Measurements from ENCODE around the gene PPBP. TPM values are rescaled to one million over a fixed set of nuclear protein-coding genes. Genes with fewer than 3 reads are reported as not detected.

Gene PPBP
- total RNA-seq, 2 donors from 2014 or later: not detected

GRCh38 chr4:74031576-74031975, 43.6 kb upstream of the PPBP start:
- H3K4me3 ChIP-seq: no peak overlapping the region
- no peak overlapping the region for H3K27ac ChIP-seq
- TF ChIP-seq POLR2AphosphoS5 (IDR thresholded peaks at IDR 0.05): no peak
- TF ChIP-seq, protein P1, sequence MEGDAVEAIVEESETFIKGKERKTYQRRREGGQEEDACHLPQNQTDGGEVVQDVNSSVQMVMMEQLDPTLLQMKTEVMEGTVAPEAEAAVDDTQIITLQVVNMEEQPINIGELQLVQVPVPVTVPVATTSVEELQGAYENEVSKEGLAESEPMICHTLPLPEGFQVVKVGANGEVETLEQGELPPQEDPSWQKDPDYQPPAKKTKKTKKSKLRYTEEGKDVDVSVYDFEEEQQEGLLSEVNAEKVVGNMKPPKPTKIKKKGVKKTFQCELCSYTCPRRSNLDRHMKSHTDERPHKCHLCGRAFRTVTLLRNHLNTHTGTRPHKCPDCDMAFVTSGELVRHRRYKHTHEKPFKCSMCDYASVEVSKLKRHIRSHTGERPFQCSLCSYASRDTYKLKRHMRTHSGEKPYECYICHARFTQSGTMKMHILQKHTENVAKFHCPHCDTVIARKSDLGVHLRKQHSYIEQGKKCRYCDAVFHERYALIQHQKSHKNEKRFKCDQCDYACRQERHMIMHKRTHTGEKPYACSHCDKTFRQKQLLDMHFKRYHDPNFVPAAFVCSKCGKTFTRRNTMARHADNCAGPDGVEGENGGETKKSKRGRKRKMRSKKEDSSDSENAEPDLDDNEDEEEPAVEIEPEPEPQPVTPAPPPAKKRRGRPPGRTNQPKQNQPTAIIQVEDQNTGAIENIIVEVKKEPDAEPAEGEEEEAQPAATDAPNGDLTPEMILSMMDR (IDR thresholded peaks at IDR 0.05): no peak
- no peak for TF ChIP-seq POLR2A (IDR thresholded peaks at IDR 0.05)
- H3K4me1 ChIP-seq (replicated peaks): no peaks in the 10 kb centered on the region
- H3K9me3 ChIP-seq: no peaks in the 10 kb centered on the region
- H3K27me3 ChIP-seq (replicated peaks; ENCODE audit: insufficient read depth): no peaks in the 10 kb centered on the region
- intact Hi-C loops (cut with DNase I): no loop called here
- DNase-seq (ENCODE audit: low spot score): no peak
- H3K36me3 ChIP-seq: no peaks in the 10 kb centered on the region

- Histone ChIP-seq H3K27me3 (replicated peaks; ENCODE audit: insufficient read depth) (no peaks in the 10 kb centered on the region), H3K9me3 (no peaks in the 10 kb centered on the region), H3K36me3 (no peaks in the 10 kb centered on the region), H3K4me1 (replicated peaks) (no peaks in the 10 kb centered on the region), H3K27ac (no peak overlapping the region), H3K4me3 (no peak overlapping the region)
- TF ChIP-seq POLR2AphosphoS5 (IDR thresholded peaks at IDR 0.05) (no peak), POLR2A (IDR thresholded peaks at IDR 0.05) (no peak)
- TF ChIP-seq, protein P1 (IDR thresholded peaks at IDR 0.05): no peak
- intact Hi-C loops (cut with DNase I): no loop called here
- DNase-seq (ENCODE audit: low spot score): no peak
Measured at GRCh38 chr4:74030285-74030684, 42.3 kb upstream of the PPBP start.

DNA sequence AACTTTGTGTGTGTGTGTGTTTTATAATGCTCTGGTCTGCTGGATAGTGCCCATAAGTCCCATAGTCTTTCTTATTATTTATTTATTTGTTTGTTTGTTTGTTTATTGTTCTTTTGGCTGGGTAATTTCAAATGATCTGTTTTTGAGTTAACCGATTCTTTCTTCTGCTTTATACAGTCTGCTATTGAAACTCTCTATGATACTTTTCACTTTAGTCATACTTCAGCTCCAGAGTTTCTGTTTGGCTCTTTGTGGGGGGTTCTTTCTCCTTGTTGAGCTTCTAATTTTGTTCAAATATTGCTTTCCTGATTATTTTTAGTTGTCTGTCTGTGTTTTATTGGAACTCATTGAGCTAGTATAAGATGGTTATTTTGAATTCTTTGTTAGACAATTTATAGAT, 40.5 kb upstream of the PPBP start:
- H3K9me3 ChIP-seq: no peaks in the 10 kb centered on the region
- H3K27me3 ChIP-seq (replicated peaks; ENCODE audit: insufficient read depth): no peaks in the 10 kb centered on the region
- WGBS: 100% methylated on average over 1 of the region's 1 CpG
- TF ChIP-seq POLR2A (IDR thresholded peaks at IDR 0.05) (no peak), POLR2AphosphoS5 (IDR thresholded peaks at IDR 0.05) (no peak)
- TF ChIP-seq, protein P1 (IDR thresholded peaks at IDR 0.05): no peak
- H3K4me1 ChIP-seq (replicated peaks): no peaks in the 10 kb centered on the region
- H3K36me3 ChIP-seq: no peaks in the 10 kb centered on the region
- no peak overlapping the region for H3K27ac ChIP-seq
- DNase-seq (ENCODE audit: low spot score): no peak
- intact Hi-C loops (cut with DNase I): no loop called here
- H3K4me3 ChIP-seq: no peak overlapping the region

DNA sequence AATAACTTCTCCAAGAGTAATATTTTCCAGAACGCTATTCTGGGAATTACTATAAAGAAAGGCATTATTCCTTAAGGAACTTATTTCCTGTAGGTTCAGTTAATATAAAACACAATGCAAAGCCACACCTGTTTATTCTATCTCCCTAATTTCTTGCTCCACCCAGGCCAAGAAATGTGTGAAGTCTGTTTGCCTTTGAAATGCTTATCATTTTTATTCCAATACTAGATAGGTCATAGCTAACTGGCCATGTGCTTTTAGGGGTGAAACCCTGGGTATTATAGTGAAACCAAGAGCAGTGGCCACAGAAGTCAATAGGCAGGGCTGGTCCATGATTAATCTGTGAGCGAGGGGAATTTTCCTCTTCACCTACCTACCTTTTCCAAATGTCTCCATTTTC, 35.7 kb upstream of the PPBP start:
- 75% methylated on average over 2 of the region's 2 CpGs for WGBS
- TF ChIP-seq, protein P1 (IDR thresholded peaks at IDR 0.05): no peak
- no peak for TF ChIP-seq POLR2AphosphoS5 (IDR thresholded peaks at IDR 0.05)
- no peak for TF ChIP-seq POLR2A (IDR thresholded peaks at IDR 0.05)
- intact Hi-C loops (cut with DNase I): no loop called here
- Histone ChIP-seq H3K27ac (no peak overlapping the region), H3K4me3 (no peak overlapping the region), H3K36me3 (no peaks in the 10 kb centered on the region), H3K4me1 (replicated peaks) (no peaks in the 10 kb centered on the region), H3K27me3 (replicated peaks; ENCODE audit: insufficient read depth) (no peaks in the 10 kb centered on the region), H3K9me3 (no peaks in the 10 kb centered on the region)
- no peak for DNase-seq (ENCODE audit: low spot score)

DNA sequence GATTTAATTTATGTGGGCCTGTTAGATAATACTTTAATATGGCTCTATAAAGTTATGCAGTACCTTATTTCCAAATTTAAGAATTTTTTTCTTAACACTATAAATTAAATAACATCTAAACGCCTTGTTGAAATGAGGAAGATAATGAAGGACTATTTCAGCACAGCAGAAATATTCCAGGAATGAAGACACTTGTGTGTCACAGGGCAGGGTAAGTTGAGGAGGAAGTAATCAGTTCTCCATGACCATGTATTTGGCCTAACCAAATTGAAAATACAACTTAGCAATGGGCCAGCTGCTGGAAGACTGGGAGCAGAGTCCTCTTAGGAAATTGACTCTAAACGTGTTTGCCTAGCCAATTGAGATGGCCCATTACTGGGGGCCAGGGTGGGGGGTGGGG, 33.6 kb upstream of the PPBP start:
- no peak overlapping the region for H3K4me3 ChIP-seq
- intact Hi-C loops (cut with DNase I): no loop called here
- H3K9me3 ChIP-seq: no peaks in the 10 kb centered on the region
- no peak for TF ChIP-seq POLR2A (IDR thresholded peaks at IDR 0.05)
- no peak for TF ChIP-seq POLR2AphosphoS5 (IDR thresholded peaks at IDR 0.05)
- TF ChIP-seq, protein P1 (IDR thresholded peaks at IDR 0.05): no peak
- no peaks in the 10 kb centered on the region for H3K4me1 ChIP-seq (replicated peaks)
- WGBS: 67% methylated on average over 2 of the region's 2 CpGs
- H3K36me3 ChIP-seq: no peaks in the 10 kb centered on the region
- H3K27ac ChIP-seq: no peak overlapping the region
- no peaks in the 10 kb centered on the region for H3K27me3 ChIP-seq (replicated peaks; ENCODE audit: insufficient read depth)
- DNase-seq (ENCODE audit: low spot score): no peak
